Cardiac fibroblast (primary cell): ENCODE results near the gene LCA5.

Source experiments
- DNase-seq, 2 donors: peaks; one replicate each; pipeline versions ENCODE4 v3.0.0 to v3.0.0-alpha.2; 2010; ENCODE audit warnings: low read depth in 2 of 2
- H3K4me3 ChIP-seq, 2 donors: replicated peaks in 1 of 2; 1 replicate in 1 of 2; 2 replicates in 1 of 2; pipeline ENCODE4 v1.5.1; 2011; ENCODE audit warnings: low read depth in 2 of 2, low read length in 2 of 2, mild to moderate bottlenecking in 2 of 2, moderate library complexity in 1 of 2
- CTCF ChIP-seq: IDR thresholded peaks from one replicate; pipeline ENCODE4 v1.5.1; 2011; ENCODE audit warnings: low read depth, mild to moderate bottlenecking, low read length, inconsistent platforms

The LCA5 gene

GRCh38 chr6:79438030-79438429 is 99.2 kb downstream of the LCA5 start:
- DNase-seq, result peak; percentile 82 to 91
- no peak overlapping the region for H3K4me3 ChIP-seq
- no peak for TF ChIP-seq CTCF

GRCh38 chr6:79436241-79436640 is 101.0 kb downstream of the LCA5 start:
- no peak overlapping the region for H3K4me3 ChIP-seq
- TF ChIP-seq CTCF, result no peak
- peak; percentile 58 to 77 for DNase-seq

- H3K4me3 ChIP-seq, result no peak overlapping the region
- no peak for TF ChIP-seq CTCF
- no peak for DNase-seq
Measured at GRCh38 chr6:79435746-79436145, 101.5 kb downstream of the LCA5 start.
